ENCODE results near the gene FBXO28.

DNA sequence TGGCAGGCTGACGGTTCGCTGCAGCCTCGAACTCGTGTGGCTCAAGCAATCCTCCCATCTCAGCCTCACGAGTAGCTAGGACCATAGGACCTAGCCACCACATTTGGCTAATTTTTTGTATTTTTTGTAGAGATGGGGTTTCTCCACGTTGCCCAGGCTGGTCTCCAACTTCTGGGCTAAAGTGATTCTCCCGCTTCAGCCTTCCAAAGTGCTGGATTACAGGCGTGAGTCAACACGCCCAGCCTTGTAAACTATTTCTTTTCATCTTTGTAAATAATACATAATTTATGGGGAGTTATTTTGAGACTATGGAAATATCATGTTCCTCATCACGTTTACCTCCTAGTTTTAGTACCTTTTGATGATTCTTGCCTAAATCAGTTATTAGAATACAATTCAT lies 906 bp upstream of the FBXO28 start:
- TF ChIP-seq, protein P1, sequence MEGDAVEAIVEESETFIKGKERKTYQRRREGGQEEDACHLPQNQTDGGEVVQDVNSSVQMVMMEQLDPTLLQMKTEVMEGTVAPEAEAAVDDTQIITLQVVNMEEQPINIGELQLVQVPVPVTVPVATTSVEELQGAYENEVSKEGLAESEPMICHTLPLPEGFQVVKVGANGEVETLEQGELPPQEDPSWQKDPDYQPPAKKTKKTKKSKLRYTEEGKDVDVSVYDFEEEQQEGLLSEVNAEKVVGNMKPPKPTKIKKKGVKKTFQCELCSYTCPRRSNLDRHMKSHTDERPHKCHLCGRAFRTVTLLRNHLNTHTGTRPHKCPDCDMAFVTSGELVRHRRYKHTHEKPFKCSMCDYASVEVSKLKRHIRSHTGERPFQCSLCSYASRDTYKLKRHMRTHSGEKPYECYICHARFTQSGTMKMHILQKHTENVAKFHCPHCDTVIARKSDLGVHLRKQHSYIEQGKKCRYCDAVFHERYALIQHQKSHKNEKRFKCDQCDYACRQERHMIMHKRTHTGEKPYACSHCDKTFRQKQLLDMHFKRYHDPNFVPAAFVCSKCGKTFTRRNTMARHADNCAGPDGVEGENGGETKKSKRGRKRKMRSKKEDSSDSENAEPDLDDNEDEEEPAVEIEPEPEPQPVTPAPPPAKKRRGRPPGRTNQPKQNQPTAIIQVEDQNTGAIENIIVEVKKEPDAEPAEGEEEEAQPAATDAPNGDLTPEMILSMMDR (IDR thresholded peaks at IDR 0.05) = no peak
- TF ChIP-seq POLR2A (IDR thresholded peaks at IDR 0.05) (no peak), EP300 (IDR thresholded peaks at IDR 0.05) (no peak)

Measured in tibial nerve (tissue), 4 donors.